ENCODE results near the gene TM4SF20. TPM values are rescaled to one million over a fixed set of nuclear protein-coding genes. Genes with fewer than 3 reads are reported as not detected.

Gene TM4SF20
- total and polyA plus RNA-seq, 4 donors: not detected

DNA sequence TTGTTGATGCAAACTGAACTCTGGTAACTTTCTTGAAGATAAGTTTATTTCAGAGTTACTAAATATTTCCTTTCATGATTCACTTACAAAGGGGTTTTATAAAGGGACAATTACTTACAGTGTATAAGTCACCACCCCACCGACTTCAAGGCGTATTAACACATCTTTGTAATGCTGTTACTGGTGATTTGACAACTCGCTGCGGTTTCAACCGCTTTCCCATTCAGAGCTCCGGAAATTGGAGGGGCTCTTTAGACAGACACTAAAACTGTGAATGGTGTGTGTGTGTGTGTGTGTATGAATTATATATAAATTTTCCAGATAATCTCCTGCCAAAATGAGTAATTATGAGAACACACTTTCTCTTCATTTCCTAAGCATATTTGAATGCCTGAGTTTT, 4.9 kb downstream of the TM4SF20 start (continued):
- TF ChIP-seq, protein P1, sequence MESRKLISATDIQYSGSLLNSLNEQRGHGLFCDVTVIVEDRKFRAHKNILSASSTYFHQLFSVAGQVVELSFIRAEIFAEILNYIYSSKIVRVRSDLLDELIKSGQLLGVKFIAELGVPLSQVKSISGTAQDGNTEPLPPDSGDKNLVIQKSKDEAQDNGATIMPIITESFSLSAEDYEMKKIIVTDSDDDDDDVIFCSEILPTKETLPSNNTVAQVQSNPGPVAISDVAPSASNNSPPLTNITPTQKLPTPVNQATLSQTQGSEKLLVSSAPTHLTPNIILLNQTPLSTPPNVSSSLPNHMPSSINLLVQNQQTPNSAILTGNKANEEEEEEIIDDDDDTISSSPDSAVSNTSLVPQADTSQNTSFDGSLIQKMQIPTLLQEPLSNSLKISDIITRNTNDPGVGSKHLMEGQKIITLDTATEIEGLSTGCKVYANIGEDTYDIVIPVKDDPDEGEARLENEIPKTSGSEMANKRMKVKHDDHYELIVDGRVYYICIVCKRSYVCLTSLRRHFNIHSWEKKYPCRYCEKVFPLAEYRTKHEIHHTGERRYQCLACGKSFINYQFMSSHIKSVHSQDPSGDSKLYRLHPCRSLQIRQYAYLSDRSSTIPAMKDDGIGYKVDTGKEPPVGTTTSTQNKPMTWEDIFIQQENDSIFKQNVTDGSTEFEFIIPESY (IDR thresholded peaks at IDR 0.05): no peak
- no peak for TF ChIP-seq HNF4A (conservative IDR thresholded peaks at IDR 0.05)
- no peak for TF ChIP-seq YY1 (IDR thresholded peaks at IDR 0.05)
- no peak for TF ChIP-seq FOXA2 (IDR thresholded peaks at IDR 0.05)

DNA sequence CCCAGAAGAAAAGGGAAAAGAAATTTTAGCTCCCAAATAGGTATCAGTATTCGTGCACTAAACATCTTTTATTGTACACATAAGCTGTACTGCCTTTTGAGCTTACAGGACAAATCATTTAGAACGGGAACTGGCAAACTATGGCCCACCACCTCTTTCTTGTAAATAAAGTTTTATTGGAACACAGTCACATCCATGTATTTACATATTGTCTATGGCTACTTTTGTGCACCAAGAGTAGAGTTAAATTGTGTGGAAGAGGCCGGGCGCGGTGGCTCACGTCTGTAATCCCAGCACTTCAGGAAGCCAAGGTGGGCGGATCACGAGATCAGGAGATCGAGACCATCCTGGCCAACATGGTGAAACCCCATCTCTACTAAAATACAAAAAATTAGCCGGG, 5.7 kb downstream of the TM4SF20 start:
- no peak overlapping the region for H3K27ac ChIP-seq (ENCODE audit: low read depth in 1 of 2, low read length in 2 of 2)
- H3K9me3 ChIP-seq (ENCODE audit: control insufficient read depth in 4 of 4, low read length in 3 of 4): no peaks in the 10 kb centered on the region
- 92% methylated on average over 10 of the region's 10 CpGs for WGBS
- H3K27me3 ChIP-seq (ENCODE audit: control insufficient read depth in 4 of 4, insufficient read depth in 4 of 4, low read length in 3 of 4): no peaks in the 10 kb centered on the region
- no peaks in the 10 kb centered on the region for H3K36me3 ChIP-seq (ENCODE audit: control insufficient read depth in 4 of 4, insufficient read depth in 3 of 4, low read depth in 1 of 4, low read length in 3 of 4)
- H3K4me3 ChIP-seq (ENCODE audit: low read depth in 1 of 3, low read length in 3 of 3): no peak overlapping the region
- no peak for DNase-seq (ENCODE audit: low spot score)
- no peak overlapping the region for H3K9ac ChIP-seq (ENCODE audit: low read depth in 1 of 2, low read length in 2 of 2)
- H3K4me1 ChIP-seq (ENCODE audit: control insufficient read depth in 4 of 4, insufficient read depth in 4 of 4, low read length in 3 of 4): no peaks in the 10 kb centered on the region
- no peak for TF ChIP-seq EGR1 (IDR thresholded peaks at IDR 0.05; ENCODE audit: low read depth in 2 of 2)
- TF ChIP-seq, protein P2, sequence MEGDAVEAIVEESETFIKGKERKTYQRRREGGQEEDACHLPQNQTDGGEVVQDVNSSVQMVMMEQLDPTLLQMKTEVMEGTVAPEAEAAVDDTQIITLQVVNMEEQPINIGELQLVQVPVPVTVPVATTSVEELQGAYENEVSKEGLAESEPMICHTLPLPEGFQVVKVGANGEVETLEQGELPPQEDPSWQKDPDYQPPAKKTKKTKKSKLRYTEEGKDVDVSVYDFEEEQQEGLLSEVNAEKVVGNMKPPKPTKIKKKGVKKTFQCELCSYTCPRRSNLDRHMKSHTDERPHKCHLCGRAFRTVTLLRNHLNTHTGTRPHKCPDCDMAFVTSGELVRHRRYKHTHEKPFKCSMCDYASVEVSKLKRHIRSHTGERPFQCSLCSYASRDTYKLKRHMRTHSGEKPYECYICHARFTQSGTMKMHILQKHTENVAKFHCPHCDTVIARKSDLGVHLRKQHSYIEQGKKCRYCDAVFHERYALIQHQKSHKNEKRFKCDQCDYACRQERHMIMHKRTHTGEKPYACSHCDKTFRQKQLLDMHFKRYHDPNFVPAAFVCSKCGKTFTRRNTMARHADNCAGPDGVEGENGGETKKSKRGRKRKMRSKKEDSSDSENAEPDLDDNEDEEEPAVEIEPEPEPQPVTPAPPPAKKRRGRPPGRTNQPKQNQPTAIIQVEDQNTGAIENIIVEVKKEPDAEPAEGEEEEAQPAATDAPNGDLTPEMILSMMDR (IDR thresholded peaks at IDR 0.05; ENCODE audit: low read depth, low read length, missing input control): no peak
- TF ChIP-seq, protein P3, sequence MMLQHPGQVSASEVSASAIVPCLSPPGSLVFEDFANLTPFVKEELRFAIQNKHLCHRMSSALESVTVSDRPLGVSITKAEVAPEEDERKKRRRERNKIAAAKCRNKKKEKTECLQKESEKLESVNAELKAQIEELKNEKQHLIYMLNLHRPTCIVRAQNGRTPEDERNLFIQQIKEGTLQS (IDR thresholded peaks at IDR 0.05): no peak
- TF ChIP-seq, protein P4, sequence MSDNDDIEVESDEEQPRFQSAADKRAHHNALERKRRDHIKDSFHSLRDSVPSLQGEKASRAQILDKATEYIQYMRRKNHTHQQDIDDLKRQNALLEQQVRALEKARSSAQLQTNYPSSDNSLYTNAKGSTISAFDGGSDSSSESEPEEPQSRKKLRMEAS (IDR thresholded peaks at IDR 0.05): no peak
- no peak for TF ChIP-seq YY1 (IDR thresholded peaks at IDR 0.05)
- no peak for TF ChIP-seq HNF4G (IDR thresholded peaks at IDR 0.05)
- TF ChIP-seq HNF4A (conservative IDR thresholded peaks at IDR 0.05): no peak
- TF ChIP-seq, protein P5, sequence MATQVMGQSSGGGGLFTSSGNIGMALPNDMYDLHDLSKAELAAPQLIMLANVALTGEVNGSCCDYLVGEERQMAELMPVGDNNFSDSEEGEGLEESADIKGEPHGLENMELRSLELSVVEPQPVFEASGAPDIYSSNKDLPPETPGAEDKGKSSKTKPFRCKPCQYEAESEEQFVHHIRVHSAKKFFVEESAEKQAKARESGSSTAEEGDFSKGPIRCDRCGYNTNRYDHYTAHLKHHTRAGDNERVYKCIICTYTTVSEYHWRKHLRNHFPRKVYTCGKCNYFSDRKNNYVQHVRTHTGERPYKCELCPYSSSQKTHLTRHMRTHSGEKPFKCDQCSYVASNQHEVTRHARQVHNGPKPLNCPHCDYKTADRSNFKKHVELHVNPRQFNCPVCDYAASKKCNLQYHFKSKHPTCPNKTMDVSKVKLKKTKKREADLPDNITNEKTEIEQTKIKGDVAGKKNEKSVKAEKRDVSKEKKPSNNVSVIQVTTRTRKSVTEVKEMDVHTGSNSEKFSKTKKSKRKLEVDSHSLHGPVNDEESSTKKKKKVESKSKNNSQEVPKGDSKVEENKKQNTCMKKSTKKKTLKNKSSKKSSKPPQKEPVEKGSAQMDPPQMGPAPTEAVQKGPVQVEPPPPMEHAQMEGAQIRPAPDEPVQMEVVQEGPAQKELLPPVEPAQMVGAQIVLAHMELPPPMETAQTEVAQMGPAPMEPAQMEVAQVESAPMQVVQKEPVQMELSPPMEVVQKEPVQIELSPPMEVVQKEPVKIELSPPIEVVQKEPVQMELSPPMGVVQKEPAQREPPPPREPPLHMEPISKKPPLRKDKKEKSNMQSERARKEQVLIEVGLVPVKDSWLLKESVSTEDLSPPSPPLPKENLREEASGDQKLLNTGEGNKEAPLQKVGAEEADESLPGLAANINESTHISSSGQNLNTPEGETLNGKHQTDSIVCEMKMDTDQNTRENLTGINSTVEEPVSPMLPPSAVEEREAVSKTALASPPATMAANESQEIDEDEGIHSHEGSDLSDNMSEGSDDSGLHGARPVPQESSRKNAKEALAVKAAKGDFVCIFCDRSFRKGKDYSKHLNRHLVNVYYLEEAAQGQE (IDR thresholded peaks at IDR 0.05): no peak
- no peak for TF ChIP-seq FOXA1 (IDR thresholded peaks at IDR 0.05)
- TF ChIP-seq JUND (IDR thresholded peaks at IDR 0.05): no peak
- TF ChIP-seq FOXA2 (IDR thresholded peaks at IDR 0.05): no peak
- TF ChIP-seq NR2F2 (IDR thresholded peaks at IDR 0.05): no peak
- TF ChIP-seq TAF1 (conservative IDR thresholded peaks at IDR 0.05): no peak
- TF ChIP-seq SP1 (IDR thresholded peaks at IDR 0.05): no peak
